GM19043 (cell line): ENCODE results near the gene MNX1.
A peak's percentile ranks its signal among the peaks of the same experiment; 100 is the strongest.

Source experiments
- ATAC-seq: cut with Tn5 transposase; IDR thresholded peaks from one replicate; pipeline ENCODE4 v1.9.1; 2021; ENCODE audit warnings: low read depth; ENCODE audit not compliant: unreplicated experiment

MNX1 gene

DNA sequence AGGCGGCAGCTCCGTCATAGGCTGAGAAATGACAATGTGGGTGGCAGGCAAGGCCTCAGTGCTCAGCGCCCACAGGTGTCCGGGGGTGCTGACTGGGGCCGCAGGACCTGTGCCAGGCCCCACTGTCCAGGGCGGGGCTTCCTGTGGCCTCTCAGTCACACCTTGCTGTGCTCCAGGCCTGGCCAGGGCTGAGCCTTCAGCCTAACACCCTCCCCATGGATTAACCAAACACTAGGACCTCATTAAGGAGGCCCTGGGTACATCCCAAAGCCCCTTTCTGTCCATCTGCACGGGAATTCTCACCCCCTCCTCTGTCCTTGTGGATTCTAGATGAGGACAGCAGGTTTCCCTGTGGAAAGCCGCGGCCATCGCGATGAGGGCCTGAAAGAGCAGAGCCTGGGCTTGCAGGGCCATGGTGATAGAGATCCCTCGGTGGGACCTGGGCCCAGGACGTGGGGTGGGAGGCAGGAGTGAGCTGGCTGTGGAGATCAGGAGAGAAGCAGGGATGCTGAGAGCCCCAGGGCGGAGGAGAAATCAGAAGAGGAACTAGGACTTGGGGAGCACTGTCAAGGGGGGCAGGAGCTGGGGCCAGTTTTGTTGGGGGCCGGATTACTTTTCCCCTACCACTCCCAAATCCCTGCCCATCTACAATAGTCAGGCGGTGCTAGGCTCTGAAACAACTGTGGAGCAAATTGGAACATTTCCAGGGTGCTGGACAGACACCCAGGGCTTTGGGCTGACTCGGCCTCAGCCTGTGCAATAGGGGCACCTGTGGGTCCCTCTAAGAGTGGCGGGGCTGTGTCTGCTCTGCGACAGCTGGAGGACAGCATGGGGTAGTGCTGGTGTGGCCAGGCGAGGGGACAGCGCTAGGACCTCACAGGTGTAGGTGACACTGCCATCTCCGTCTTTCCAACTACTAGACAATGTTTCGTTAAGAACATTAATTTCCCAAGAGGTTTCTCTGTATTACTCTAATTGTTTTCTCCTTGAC lies 23.3 kb upstream of the MNX1 start:
- ATAC-seq: no peak

DNA sequence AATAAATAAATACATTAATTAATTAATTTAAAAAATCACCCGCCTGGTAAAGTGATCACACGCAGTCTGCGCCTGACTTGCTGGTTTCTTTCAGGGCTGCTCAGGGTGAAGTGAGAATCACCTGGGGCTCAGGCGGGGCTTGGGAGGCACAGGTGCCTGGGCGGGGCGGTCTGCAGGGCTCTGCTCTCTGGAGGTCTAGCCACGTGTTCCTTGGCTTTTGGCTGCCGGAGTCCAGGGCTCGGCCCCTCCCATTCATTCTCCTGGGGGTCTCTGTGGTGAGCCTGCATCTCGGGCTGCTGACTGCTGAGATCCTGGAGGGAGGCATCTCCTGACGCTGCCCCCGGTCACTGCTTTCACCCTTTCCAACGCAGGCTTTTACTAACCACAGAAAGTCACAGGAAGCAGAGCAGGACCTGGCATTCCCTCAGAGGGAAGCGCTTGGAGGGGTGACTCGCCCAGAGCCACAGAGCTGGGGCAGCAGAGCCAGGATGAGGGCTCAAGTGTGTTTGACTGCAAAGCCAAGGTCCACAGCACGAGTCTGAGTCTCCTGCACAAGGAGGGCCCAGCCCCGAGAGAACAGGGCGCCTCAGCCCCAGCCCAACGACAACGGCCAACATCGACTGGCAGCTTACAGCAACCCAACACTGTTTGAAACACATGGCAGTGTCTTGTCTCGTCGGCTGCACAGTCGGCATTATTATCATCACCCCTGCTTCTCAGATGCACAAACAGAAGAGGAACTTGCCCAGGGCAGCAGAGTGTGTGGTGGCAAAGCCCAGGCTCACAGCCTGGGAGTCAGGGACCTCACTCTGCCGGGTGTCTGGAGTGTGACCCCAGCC lies 22.4 kb upstream of the MNX1 start:
- no peak for ATAC-seq

DNA sequence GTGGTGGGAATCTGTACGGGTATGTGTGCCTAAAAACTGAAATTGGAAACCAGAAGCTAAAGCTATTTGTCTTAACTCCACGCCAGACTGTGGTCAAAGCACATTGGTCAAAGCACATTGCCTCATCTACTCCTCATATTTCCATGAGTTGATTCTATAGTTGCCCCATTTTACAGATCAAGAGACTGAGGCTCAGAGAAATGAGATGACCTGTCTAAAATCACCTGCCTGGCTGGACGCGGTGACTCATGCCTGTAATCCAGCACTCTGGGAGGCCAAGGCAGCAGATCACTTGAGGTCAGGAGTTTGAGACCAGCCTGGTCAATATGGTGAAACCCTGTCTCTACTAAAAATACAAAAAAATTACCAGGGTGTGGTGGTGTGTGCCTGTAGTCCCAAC lies 21.7 kb upstream of the MNX1 start:
- no peak for ATAC-seq

DNA sequence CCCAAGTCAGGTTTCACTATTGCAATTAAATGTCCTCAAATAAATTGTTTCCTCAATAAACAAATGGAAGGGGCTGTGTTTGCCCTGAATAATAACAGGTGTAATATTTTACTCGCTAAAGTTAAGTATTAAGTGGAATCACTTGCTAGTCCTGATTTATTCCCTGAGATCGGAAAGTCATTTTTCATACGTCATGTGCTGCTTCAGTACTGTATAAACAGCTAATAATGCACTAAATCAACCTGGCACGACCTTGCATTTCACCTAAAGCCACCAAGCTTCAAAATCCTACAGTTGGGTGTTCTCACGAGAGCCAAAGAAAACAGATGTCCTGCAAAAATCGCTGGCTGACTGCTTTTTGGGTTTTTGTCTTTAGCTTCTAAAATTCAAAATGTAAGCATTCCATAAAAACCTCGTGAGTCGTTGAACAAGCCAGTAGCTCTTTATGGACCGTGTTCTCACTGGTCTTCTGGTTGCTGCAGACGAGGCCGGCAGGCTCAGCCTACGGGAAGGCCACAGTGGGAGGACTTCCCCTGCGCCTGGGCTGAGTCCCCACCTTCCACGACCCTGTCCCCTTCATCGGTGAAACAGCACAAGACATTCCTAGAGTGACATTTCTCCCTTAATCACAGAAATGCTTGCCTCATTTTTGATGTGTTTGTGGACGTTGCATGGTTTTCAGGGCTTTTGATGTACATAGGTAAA lies 17.9 kb upstream of the MNX1 start:
- no peak for ATAC-seq

DNA sequence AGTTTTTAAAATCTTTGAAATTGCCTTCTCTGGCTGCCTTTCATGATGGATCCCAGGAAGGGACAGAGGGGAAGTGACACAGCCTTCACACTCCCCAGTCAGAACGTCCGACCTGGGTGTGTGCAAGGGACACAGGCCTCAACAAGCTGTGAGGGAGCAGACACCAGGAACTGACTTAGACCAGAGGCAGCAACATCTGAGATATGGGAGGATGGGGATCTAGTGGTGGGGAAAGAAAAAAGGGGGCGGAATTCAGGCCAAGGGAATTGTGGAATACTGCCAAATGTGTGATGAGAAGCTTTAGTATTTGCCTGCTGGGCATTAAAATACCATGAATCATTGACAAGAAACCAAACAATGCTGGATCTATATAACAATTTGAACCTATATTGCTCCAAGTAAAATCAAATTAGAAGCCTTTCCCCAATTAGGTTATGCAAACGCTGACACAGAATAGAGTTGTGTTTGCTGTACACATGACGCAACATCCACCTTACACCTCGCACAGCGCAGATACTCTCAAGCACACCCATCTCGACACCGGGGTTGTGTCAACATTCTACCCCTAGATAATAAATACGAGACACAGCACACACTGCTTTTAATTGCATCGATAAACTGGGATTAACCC lies 17.2 kb upstream of the MNX1 start:
- no peak for ATAC-seq

DNA sequence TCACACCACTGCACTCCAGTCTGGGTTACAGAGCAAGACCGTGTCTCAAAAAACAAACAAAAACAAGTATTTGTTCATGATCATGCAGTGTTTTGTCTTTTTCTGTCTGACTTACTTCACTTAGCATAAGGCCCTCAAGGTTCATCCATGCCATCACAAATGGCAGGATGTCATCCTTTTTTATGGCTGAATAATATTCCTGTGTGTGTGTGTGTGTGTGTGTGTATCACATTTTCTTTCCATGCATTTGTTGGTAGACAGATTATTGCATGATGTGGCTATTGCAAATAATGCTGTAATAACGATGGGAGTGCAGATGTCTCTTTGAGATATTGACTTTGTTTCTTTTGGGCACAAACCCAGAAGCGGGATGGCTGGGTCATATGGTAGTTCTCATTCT lies 14.3 kb upstream of the MNX1 start:
- ATAC-seq: no peak

DNA sequence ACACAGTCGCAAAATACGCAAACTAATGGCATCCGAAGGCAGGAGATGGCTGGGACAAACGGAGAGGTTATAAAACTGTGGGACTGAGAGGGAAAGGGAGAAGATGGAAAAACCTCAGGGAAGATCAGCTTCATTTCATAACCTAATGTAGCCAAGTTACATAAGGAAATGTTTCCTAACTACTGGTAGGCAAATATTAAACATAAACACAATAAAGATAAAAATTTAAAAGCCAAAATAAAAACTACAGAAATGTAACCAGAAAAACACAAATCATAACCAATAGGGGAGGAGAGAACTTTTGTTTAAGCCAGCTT lies 13.1 kb upstream of the MNX1 start:
- ATAC-seq: no peak

DNA sequence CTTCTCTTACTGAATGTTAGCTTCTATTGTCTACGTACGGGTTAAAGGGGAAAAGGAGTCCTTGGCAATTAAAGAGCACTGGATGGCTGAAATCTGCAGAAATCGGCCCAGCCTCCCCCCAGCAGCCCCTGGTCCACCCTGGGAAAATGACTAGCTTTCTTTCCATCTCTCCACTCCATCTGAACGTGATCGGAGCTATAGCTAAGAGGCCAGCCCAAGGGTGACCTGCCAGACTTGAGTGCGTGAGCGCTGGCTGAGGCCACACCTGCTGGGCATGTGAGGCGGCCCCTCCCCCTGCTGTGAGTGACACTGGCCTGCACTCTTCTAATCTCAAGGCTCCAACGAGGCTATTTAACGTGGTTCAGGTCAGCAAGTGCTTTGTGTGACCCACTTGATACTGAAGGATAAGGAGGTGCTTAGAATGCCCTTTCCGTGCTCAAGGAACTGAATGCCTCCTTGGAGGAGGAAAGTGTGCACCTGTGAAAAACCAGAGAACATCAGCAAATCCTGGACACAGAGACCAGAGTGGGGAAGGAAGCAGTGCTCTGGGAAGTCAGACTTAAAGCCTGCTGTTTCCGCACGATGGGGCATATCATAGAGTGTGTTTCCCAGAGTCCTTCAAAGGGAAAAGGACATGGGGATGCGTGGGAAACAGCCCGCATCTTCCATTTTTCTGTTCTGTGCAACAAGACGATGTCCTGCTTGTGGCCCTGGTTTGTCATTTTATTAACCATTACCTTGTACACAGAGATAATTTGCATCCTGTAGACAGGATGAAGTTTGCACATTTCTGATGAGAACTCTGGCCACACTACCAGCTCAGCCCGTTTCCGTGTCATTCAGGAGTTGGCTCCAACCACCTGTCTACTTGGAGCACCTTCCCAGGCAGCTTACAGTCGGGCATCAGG lies 12.5 kb upstream of the MNX1 start:
- peak; percentile 48 for ATAC-seq

DNA sequence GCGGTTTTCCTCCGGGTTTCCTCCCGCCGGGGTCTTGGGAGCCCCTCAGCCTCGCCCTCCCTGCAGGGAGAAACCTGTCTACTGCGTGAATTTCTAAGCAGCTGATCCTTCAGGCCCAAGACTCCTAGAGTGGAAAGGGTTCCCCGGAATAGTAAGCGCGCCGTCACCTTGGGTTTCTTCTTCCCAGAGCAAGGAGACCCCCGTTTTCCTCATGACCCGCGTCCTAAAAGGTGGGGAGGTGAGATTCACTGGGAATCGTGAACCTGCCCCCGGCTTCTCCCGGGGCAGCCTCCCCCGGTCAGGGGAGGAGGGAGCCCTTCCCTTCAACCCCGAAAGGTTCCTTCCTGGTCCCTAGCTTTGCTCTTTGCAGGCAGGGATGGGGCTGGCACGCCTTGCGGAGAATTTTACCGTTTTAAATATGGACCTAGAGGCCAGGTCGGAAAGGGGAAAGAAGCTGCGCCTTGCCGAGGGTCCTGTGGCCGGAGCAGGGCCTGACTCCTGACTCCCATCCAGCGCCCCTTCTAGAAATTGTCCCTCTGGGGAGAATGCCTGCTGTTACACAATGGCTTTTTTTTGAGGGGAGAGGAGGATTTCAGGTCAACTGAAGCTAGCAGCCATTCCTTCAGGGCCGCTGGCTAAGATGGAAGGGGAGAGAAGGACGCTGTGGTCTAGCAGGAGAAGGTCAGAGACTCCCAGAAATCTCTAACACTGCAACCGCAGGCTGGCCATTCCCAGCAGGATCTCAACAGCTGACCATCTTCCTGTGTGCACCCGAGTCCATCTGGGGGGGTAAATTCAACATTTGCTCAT lies 11.6 kb upstream of the MNX1 start:
- ATAC-seq: no peak

DNA sequence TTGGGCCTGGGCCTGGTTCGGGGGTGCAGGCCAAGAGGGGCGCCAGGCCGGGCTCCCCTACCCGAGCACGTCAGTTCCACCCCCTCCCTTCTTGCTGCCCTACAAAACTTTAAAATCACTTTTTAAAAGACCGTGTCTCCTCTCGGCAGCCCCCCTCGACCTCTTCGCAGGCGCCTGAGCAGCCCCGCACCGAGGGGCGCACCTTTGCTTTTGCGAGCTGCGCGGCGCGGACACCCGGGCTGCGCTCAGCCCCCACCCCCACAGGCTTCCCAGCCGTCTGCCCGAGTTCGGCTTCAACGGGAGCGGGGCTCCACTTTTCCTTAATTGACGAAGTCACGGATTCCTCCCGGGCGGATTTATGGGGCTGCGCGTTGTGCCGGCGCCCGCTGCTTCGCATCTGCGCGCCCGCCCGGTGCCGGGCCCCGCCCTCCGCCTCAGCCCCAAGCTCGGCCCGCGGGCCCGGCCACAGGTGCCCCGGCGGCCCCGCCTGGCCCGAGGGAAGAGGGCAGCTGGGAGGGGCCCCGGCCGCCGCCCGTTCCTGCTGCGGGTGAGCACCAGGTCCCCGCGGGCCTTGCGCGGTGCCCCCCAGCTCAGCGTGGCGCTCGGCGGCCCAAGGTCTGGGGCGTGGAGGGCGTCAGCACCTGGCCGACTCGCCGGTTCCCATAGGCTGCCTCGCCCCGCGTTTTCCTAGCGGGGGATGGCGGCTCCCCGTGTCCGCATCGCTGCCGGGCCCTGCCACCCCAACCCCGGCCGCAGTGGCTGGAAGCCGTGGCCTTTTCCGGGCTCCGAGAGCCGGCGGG lies 10.8 kb upstream of the MNX1 start:
- no peak for ATAC-seq

DNA sequence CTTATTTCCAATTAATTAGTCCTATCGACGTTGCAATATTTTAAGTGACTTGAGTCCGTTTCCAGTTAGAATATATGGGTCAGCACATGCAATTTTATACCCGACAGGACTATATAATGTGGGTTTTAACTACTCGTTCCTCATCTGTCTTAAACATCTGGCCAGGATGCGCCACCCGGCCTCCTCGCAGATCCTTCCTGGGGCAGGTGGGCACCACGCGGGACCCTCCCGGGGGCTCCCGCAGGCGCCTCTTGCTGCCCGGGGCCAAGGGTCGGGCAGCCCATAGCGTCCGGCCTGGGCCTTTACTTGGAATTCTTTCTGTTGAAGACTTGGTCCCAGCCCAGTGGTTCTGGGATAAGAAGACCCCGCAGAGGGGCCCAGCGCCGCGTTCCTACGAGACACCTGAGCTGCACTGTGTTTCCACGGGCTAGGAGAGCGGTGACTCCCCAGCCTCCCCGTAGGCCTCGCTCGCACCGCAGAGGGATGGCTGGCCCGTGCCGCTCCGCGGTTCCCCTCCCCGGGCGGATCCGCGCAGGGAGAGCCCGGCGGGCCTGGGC lies 10.1 kb upstream of the MNX1 start:
- ATAC-seq: no peak

DNA sequence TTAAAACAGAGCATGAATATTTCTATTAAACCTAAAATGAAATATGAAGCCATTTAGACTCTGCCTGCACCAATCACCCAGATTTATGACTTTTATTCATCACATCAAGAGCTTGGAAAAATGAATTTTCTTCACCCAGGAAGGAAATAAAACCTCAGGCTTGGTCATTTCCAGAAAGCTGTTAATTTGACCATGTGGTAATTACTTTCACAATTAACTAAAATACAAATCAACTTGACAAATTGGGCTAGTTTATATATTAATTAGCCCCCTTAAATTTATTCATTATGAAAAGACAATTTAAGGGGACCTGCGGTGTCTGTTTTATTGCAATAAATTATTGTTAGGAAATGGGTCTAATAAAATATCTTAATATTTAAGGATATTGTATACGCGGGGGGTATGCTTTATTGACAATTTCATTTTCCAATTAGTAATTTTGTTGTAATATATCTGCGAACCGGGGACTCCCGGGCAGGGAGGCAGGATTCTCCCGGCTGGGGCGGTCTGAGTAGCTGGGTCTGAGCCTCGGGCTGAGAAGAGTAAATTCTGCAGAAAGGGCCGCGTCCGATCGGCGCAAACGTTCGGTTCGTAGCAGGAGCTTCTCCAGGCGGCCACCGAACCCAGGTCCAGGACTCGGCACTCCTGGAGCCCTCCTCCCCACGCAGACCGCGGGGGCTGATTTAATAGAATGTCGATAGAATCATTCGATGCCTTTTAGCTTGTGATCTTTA lies 9.4 kb upstream of the MNX1 start:
- no peak for ATAC-seq

DNA sequence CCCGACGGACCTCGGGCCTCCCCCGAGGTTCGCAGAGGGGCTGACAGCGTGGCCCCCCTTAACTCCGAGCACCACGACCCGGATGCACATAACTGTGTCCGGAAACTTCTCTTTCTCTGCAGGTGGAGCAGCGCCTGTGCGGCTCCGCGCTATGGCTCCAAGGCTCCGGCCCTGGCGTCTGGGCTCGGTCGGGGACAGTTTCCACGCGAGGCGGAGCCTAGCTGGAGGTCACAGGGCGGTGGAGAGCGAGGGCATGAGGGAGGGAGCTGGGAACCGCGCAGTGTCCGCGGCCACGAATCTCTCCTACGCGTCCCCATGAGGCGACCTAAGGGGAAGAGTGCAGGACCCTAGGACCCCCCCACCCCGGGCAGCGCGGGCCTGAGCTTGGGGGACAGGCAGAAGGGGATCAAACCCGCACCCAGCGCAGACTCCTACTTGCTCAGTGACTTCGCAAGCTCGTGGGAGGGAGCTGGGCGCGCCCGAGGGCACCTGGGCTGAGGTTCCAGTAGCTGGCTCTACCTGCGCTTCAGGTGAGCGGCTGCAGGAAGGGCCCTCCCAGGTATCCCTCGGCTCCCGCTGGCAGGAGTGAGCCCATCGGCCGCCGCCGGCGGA lies 8.6 kb upstream of the MNX1 start:
- ATAC-seq: no peak

DNA sequence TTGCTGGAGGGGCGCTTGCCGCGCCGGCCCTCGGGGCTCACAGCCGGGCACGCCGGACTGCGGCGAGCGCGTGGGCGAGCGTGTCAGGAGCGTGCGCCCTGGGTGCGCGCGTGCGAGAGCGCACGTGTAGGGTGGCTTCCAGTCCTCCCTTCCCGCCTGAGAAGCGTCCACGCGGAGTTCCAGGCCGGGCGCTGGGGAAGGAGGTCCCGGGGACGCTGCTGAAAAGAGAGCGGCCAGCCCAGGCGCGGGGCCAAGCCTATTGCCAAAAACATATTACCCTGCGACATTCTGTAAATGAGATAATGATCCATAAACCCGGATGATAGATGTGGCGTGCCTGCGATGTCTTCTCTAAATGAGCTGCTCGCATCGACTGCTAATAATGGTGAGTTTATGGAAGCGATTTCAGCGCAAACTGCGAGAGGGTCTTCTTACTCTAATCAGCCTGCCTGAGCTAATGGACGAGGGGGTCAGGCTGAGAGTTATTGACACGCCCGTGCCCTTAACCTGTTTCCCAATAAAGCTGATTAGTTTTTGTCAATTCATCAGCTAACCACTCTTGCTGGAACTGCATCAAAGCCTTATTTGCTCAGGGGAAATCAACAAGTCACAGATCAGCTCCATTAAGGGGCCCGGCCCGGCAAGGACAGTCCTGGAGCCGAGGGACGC lies 8.0 kb upstream of the MNX1 start:
- no peak for ATAC-seq

DNA sequence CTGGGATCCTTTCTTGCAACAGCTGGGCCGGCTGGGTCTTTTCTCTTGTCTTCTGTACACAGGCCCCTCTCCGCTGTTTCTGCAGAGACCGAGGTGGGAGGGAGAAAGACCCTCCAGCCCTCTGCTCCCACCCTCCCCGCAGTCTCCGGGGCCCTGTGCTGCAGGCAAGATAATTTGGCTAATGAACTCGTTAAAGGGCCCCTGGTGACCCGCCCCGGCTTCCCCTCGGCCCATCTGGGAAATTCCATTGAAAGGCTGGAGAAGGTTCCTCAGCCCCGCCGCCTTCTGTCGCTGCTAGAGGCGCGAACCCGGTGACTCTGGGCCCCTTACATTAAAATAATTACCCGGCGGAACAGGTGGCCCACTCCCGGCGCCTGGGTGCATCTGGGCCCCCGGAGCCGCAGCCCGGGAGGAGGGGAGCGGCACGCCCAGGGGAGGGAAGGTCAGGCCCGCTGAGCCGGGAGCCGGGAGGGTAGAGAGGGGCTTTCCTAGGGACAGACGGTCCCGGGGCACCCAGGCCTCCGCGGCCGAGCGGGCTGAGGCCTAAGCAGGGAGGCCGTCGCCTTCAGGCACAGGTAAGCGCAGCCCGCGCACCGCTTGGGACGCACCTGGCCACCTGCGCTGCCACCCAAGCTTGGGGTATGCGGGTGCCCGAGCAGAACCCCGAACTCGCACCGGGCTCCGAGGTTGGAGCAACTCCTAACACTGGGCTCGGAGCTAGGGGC lies 7.3 kb upstream of the MNX1 start:
- ATAC-seq: no peak

DNA sequence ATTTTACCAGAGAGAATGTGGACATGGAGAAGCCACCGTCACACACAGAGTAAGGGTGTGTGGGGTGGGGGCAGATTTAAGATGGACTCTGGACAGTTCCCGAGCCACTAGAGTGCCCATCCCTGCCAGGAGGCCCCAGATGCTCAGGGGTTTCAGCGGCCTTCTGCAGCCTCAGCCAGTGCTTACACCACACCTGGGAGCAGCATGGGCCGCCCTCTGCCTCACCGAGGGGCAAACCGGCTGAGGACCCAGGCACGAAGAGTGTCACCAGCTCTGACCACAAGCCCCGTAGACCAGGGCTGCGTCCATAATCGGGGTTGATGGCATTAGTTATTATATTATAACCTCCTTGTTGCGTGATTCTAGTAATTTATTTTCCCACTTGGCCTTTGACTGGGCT lies 6.7 kb upstream of the MNX1 start:
- no peak for ATAC-seq
